Colon (tissue), 2 donors: ENCODE measurements around the gene MED1.
"Not testable (repeated sequence)": the region's sequence is repeated elsewhere in the genome, so short reads cannot be mapped to it uniquely, and the experiment has no call there.

Experiments used
- FAIRE-seq: peaks from 2 replicates; lab custom pipeline; 2012; peaks lifted over from hg19 to GRCh38; lab: Jason Lieb, UNC
- donor health status: control.
- donor health status: control.

The MED1 gene, protein sequence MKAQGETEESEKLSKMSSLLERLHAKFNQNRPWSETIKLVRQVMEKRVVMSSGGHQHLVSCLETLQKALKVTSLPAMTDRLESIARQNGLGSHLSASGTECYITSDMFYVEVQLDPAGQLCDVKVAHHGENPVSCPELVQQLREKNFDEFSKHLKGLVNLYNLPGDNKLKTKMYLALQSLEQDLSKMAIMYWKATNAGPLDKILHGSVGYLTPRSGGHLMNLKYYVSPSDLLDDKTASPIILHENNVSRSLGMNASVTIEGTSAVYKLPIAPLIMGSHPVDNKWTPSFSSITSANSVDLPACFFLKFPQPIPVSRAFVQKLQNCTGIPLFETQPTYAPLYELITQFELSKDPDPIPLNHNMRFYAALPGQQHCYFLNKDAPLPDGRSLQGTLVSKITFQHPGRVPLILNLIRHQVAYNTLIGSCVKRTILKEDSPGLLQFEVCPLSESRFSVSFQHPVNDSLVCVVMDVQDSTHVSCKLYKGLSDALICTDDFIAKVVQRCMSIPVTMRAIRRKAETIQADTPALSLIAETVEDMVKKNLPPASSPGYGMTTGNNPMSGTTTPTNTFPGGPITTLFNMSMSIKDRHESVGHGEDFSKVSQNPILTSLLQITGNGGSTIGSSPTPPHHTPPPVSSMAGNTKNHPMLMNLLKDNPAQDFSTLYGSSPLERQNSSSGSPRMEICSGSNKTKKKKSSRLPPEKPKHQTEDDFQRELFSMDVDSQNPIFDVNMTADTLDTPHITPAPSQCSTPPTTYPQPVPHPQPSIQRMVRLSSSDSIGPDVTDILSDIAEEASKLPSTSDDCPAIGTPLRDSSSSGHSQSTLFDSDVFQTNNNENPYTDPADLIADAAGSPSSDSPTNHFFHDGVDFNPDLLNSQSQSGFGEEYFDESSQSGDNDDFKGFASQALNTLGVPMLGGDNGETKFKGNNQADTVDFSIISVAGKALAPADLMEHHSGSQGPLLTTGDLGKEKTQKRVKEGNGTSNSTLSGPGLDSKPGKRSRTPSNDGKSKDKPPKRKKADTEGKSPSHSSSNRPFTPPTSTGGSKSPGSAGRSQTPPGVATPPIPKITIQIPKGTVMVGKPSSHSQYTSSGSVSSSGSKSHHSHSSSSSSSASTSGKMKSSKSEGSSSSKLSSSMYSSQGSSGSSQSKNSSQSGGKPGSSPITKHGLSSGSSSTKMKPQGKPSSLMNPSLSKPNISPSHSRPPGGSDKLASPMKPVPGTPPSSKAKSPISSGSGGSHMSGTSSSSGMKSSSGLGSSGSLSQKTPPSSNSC (N-terminal part only)

DNA sequence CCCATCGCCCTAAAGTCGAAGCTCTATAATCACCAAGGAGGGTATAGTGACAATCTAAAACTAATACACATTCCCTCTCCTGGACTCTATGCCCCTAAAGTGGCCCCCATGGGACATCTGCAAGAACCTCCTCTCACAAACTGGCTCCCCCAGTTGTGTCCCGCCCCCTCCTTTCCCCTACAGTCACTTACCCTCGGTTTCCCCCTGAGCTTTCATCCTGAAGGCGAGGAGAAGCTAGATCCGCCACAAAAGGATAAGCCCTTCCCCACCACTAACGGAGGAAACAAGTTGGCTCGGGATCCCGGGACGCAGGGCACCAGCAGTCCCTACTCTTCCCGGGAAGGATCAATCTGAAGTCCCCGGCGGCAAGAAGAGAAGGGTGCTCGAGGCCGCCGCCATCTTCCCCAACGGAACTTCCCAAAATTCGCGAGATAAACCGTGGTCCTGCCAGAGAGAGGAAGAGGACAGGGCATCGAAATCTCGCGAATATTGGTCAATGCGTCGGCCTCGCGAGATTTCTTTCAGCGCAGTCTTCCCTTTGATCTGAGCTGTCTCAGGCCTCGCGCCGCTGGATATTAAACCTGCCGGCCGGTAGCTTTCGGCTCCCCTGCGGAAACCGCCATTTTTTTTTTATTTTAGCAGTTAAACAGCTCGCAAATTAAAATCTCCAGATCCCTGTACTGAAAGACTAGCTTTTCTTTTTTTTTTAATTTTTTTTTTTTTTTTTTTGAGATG is at the start of gene MED1:
TSS of gene MED1 (minus strand) at position 417 of the 735 bp plus-strand sequence. CDS start at position 216, 201 bp downstream.
- no peak for FAIRE-seq

DNA sequence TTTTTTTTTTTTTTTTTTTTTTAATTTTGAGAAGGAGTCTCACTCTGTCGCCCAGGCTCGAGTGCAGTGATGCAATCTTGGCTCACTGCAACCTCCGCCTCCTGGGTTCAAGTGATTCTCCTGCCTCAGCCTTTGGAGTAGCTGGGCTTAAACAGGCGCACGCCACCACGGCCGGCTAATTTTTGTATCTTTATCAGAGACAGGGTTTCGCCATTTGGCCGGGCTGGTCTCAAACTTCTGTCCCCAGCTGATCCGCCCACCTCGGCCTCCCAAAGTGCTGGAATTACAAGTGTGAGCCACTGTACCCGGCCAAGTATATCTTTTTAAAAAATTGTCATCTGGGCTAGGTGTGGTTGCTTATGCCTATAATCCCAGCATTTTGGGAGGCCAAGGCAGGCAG is 45.9 kb upstream of the MED1 start:
- not testable (repeated sequence) for FAIRE-seq

DNA sequence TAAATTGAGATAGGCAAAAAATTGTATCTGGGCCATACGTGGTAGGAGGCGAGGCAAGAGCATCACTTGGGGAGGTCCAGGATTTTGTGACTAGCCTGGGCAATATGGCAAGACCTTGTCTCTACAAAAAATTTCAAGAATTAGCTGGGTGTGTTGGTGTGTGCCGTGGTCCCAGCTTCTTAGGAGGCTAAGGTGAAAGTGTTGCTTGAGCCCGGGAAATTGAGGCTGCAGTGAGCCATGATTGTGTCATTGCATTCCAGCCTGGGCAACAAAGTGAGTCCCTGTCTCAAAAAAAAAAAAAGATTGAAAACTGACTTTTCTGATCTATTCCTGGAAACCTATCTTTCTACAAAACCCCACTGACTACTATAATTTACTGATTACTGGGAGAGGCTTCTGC is 36.9 kb upstream of the MED1 start:
- no peak for FAIRE-seq

DNA sequence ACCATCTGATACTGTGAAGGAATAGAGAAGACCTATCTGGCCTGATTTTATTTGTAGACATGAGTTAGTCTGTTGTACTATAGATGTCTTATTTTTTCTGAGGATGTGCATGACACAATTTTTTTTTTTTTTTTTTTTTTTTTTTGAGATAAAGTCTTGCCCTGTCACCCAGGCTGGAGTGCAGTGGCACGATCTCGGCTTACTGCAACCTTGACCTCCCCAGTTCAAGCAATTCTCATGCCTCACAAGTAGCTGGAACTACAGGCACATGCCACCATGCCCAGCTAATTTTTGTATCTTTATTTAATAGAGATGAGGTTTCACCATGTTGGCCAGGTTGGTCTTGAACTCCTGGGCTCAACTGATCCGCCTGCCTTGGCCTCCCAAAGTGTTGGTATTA is 36.4 kb upstream of the MED1 start:
- FAIRE-seq = not testable (repeated sequence)

DNA sequence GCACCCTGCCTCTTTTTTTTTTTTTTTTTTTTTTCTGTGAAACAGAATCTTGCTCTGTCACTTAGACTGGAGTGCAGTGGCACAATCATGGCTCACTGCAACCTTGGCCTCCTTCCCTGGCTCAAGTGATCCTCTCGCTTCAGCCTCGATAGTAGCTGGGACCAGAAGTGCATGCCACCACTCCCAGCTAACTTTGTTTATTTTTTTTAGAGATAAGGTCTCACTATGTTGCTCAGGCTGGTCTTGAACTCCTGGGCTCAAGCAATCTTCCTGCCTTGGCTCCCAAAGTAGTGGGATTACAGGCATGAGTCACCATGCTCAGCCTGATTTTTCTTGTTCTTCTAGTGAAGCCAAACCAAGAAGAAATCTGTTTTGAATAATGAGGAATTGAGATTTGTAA is 35.2 kb upstream of the MED1 start:
- FAIRE-seq = no peak

DNA sequence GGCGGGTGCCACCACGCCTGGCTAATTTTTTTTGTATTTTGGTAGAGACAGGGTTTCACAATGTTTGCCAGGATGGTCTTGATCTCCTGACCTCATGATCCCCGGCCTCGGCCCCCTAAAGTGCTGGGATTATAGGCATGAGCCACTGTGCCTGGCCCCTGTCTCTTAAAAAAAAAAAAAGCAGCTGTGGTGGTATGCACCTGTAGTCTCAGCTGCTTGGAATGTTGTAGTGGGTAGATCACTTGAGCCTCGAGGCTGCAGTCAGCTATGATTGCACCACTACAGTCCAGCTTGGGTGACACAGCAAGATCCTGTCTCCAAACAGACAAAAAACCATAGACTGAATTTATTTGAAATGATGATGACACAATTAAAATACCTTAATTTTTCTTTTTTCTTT is 34.5 kb upstream of the MED1 start:
- no peak for FAIRE-seq

DNA sequence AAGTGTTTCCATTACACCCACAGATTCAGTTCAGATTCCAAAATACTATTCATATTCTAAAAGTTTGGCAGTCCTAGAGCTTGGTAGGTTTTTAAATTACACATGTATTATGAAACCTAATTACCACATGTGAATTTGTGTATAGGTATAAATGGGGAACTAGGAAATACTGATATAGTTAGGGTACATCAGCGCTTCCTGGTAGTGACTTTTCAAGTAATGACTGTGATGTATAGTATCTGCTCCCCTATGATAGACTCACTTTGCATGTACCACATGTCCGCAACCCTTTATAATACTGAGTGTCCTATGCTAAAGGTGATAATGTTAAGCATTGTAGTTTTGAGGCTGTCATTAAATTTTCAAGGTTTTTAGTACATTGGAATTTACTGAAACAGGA is 33.1 kb upstream of the MED1 start:
- FAIRE-seq = no peak

DNA sequence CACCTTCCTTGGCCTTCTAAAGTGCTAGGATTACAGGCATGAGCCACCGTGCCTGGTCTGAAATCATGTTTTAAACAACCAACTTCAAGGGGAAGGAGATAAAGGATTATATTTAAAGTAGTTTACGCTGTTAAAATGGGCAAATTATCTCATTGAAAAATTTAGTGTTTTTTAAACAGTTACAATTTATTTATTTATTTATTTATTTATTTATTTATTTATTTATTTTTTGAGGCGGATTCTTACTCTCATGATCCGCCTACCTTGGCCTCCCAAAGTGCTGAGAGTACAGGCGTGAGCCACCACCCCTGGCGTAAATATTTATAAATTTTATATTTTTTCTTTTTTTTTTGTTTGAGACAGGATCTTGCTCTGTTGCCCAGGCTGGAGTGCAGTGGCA is 32.4 kb upstream of the MED1 start:
- FAIRE-seq = no peak

DNA sequence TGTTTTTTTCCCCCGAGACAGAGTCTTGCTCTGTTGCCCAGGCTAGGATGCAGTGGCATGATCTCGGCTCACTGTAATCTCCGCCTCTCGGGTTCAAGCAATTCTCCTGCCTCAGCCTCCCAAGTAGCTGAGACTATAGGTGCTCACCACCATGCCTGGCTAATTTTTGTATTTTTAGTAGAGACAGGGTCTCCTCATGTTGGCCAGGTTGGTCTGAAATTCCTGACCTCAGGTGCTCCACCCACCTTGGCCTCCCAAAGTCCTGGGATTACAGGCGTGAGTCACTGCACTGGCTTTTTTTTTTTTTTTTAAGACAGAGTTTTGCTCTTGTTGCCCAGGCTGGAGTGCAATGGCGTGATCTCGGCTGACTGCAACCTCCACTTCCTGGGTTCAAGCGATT is 28.6 kb upstream of the MED1 start:
- not testable (repeated sequence) for FAIRE-seq

DNA sequence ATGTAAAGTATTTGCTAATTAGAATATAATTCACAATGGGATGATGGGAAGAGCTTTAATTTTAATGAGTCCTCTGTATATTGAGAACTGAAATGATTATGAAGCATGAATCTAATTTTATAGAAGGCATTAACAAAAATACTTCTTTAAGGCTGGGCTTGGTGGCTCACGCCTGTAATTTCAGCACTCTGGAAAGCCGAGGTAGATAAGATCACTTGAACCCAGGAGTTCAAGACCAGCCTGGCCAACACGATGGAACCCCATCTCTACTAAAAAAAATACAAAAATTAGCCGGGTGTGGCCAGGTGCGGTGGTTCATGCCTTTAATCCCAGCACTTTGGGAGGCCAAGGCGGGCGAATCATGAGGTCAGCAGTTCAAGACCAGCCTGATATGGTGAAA is 22.2 kb upstream of the MED1 start:
- no peak for FAIRE-seq

DNA sequence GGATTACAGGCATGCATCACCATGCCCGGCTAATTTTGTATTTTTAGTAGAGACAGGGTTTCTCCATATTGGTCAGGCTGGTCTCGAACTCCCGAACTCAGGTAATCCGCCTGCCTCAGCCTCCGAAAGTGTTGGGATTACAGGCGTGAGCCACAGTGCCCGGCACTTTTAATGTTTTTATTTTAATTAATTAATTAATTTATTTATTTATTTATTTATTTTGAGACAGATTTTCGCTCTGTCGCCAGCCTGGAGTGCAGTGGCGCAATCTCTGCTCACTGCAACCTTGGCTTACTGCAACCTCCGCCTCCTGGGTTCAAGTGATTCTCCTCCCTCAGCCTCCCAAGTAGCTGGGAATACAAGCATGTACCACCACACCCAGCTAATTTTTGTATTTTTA is 17.5 kb upstream of the MED1 start:
- FAIRE-seq = not testable (repeated sequence)

DNA sequence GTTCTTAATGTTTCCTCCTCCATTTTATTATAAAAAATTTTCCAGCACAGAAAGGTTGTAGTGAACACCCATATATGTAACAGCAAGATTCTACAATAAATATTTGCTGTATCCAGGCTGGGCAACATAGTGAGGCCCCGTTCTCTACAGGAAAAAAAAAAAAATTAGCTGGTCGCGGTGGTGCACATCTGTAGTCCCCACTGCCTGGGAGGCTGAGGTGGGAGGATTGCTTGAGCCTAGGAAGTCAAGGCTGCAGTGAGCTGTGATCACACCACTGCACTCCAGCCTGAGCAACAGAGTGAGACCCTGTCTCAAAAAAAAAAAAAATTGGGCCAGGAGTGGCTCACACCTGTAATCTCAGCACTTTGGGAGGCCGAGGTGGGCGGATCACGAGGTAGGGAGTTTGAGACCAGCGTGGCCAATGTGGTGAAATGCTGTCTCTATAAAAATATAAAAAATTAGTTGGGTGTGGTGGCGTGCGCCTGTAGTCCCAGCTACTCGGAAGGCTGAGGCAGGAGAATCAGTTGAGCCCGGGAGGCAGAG is 13.6 kb upstream of the MED1 start:
- FAIRE-seq = not testable (repeated sequence)

DNA sequence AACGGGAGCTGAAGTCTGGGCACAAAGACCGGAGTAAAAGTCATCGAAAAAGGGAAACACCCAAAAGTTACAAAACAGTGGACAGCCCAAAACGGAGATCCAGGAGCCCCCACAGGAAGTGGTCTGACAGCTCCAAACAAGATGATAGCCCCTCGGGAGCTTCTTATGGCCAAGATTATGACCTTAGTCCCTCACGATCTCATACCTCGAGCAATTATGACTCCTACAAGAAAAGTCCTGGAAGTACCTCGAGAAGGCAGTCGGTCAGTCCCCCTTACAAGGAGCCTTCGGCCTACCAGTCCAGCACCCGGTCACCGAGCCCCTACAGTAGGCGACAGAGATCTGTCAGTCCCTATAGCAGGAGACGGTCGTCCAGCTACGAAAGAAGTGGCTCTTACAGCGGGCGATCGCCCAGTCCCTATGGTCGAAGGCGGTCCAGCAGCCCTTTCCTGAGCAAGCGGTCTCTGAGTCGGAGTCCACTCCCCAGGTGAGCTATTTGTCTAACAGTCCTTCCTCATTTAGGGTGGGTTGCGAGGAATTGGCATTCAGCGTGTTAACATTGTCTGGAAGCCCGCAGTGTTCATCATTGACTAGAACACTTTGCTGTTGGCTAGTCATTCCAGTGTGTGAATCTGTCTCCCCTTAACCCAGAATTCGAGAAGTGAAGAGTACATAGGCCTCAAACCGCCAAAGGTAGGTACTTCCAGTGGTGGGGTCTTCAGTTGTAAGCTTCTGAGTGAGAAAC is 11.7 kb upstream of the MED1 start:
- no peak for FAIRE-seq

DNA sequence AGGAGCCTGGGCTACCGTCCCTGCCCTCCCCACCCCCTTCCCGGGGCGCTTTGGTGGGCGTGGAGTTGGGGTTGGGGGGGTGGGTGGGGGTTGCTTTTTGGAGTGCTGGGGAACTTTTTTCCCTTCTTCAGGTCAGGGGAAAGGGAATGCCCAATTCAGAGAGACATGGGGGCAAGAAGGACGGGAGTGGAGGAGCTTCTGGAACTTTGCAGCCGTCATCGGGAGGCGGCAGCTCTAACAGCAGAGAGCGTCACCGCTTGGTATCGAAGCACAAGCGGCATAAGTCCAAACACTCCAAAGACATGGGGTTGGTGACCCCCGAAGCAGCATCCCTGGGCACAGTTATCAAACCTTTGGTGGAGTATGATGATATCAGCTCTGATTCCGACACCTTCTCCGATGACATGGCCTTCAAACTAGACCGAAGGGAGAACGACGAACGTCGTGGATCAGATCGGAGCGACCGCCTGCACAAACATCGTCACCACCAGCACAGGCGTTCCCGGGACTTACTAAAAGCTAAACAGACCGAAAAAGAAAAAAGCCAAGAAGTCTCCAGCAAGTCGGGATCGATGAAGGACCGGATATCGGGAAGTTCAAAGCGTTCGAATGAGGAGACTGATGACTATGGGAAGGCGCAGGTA is 11.0 kb upstream of the MED1 start:
- no peak for FAIRE-seq

DNA sequence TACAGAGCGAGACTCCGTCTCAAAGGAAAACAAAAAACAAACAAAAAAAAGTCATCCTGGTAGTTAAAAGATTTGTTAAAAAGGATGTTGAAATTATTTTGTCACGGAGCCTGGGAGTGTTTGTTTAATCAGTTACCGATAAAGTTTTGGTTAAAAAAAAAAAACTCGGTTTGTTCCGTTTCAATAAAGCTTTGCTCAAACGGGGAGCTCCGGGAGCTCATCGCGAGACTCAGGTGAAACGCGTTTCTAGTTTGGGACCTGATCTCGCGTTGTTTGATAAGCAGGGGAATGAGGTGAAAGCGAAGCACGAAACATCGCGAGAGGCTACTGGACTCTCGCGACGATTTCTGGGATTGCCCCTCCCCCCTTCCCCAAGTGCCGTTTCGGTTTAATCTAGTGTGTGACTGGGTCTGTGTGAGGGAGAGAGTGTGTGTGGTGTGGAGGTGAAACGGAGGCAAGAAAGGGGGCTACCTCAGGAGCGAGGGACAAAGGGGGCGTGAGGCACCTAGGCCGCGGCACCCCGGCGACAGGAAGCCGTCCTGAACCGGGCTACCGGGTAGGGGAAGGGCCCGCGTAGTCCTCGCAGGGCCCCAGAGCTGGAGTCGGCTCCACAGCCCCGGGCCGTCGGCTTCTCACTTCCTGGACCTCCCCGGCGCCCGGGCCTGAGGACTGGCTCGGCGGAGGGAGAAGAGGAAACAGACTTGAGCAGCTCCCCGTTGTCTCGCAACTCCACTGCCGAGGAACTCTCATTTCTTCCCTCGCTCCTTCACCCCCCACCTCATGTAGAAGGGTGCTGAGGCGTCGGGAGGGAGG is 10.3 kb upstream of the MED1 start, which contains the start of gene CDK12:
TSS of gene CDK12 (plus strand) at position 374 of the 813 bp plus-strand sequence. CDS start 586 bp downstream, outside the sequence.
- peak; percentile 18 for FAIRE-seq

DNA sequence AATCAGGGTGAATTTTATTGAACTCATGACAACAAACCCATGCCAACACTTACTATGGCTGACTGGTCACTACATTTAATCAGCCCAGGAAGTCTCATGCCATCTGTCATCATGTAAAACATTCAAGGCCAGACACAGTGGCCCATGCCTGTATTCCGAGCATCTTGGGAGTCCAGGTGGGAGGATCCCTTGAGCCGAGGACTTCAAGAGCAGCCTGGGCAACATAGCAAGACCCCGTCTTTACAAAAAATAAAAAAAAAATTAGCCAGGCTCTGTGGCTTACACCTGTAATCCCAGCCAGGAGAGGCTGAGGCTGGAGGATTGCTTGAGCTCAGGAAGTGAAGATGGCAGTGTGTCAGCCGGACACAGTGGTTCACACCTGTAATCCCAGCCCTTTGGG is 4.9 kb upstream of the MED1 start:
- no peak for FAIRE-seq

DNA sequence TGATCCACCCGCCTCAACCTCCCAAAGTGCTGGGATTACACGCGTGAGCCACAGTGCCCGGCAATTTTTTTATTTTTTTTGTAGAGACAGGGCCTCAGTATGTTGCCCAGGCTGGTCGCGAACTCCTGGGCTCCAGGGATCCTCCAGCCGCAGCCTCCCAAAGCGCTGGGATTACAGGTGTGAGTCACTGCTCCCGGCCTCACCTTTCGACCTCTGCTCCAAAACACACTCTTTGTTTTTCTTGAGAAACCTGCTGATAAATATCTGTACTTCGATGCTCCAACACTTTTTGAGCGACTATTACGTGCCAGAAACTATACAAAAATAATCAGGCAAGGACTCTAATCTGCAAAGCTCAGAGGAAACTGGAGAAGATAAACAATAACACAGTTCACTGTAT is 1.0 kb downstream of the MED1 start:
- no peak for FAIRE-seq

DNA sequence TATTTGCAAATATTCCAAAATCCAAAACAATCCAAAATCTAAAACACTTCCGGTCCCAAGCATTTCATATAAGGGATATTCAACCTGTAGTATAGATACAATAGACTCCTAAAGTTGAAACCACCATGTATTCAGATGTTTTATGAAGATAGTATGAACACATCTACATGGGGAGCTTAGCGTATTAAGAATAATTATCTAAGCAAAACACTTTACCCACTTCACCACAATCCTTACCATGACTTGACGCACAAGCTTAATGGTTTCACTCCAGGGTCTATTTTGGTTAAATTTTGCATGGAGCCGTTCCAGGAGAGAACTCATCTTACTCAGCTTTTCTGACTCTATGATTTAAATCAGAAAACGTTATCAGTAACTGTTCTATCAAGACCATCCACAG is 3.5 kb downstream of the MED1 start:
- FAIRE-seq = no peak

DNA sequence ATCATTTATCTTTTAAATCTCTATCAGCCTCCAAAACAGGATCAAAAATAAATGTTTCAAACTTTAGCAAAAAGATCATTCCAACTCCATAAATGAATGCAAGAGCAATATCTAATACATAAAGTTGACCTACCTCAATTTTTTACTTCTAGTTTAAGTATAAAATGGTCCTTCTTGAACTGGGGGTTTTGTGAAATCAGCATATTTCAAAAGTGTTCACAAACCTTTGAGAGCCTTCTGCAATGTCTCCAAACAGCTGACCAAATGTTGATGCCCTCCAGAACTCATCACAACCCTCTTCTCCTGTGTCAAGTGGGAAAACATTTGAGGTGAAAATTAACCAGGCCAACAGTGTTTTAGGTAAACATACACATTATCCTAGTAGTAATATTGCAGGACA is 7.7 kb downstream of the MED1 start:
- FAIRE-seq = no peak
